Renal pelvis (tissue), 4 donors: ENCODE data around the gene CFAP157. TPM values are rescaled to one million over a fixed set of nuclear protein-coding genes. Genes with fewer than 3 reads are reported as not detected.
"Not testable (repeated sequence)": the region's sequence is repeated elsewhere in the genome, so short reads cannot be mapped to it uniquely, and the experiment has no call there.

ENCODE experiments used
- DNase-seq: peaks from one replicate; pipeline ENCODE4 v3.0.0-alpha.2; 2013
- polyA plus RNA-seq, 3 donors: library from polyadenylated mRNA; unstranded; fragments of 120-200 nt; gene quantifications; one replicate each; pipeline ENCODE4 v1.2.1, GENCODE V29; 2013; ENCODE audit not compliant: insufficient read length in 3 of 3

Gene CFAP157
- polyA plus RNA-seq, 3 donors = 4.6 to 6.6 (median 6.5) TPM

- peak; percentile 98 for DNase-seq
These were observed 28.1 kb downstream of the CFAP157 start, which contains the start of gene TOR2A for GRCh38 chr9:127734747-127735529. Gene TOR2A, minus strand, starts transcription at chr9:127735294. Its CDS starts 24 bp downstream, at chr9:127735270.

- DNase-seq = no peak
These were observed 28.9 kb downstream of the CFAP157 start for GRCh38 chr9:127735530-127736185.

GRCh38 chr9:127738666-127739065 is 31.9 kb downstream of the CFAP157 start:
- no peak for DNase-seq

- no peak for DNase-seq
These were observed 33.0 kb downstream of the CFAP157 start for GRCh38 chr9:127739614-127740330.

GRCh38 chr9:127741831-127742434 is 35.1 kb downstream of the CFAP157 start:
- DNase-seq = peak; percentile 75

GRCh38 chr9:127742435-127743088 is 35.8 kb downstream of the CFAP157 start:
- peak; percentile 90 for DNase-seq

GRCh38 chr9:127744398-127745110 is 37.8 kb downstream of the CFAP157 start:
- no peak for DNase-seq

- no peak for DNase-seq
These were observed 40.3 kb downstream of the CFAP157 start for GRCh38 chr9:127746959-127747569.

- no peak for DNase-seq
These were observed 42.5 kb downstream of the CFAP157 start for GRCh38 chr9:127749090-127749787.

GRCh38 chr9:127751269-127752054 is 44.7 kb downstream of the CFAP157 start:
- DNase-seq = no peak

- DNase-seq = no peak
These were observed 46.4 kb downstream of the CFAP157 start for GRCh38 chr9:127753148-127753547.

GRCh38 chr9:127753622-127754021 is 46.8 kb downstream of the CFAP157 start:
- no peak for DNase-seq

- DNase-seq = no peak
These were observed 47.6 kb downstream of the CFAP157 start for GRCh38 chr9:127754099-127755060.

- no peak for DNase-seq
These were observed 48.6 kb downstream of the CFAP157 start for GRCh38 chr9:127755061-127756060.

- no peak for DNase-seq
These were observed 49.4 kb downstream of the CFAP157 start for GRCh38 chr9:127756233-127756632.

- DNase-seq = not testable (repeated sequence)
These were observed 50.0 kb downstream of the CFAP157 start for GRCh38 chr9:127756776-127757175.
